Bronchial epithelial cell (primary cell): ENCODE results near the gene ACP4. TPM values are rescaled to one million over a fixed set of nuclear protein-coding genes. Genes with fewer than 3 reads are reported as not detected.
"Not testable (repeated sequence)": the region's sequence is repeated elsewhere in the genome, so short reads cannot be mapped to it uniquely, and the experiment has no call there.

Experiments used
- DNase-seq: peaks from one replicate; pipeline ENCODE4 v3.0.0-alpha.2; 2010; ENCODE audit warnings: low read depth
- FAIRE-seq: peaks from 2 replicates; lab custom pipeline; 2011; peaks lifted over from hg19 to GRCh38; lab: Jason Lieb, UNC
- H3K27me3 ChIP-seq: 2 replicates; pipeline ENCODE4 v1.5.1; 2011; ENCODE audit warnings: low read length; ENCODE audit not compliant: control insufficient read depth, insufficient read depth
- H3K36me3 ChIP-seq: 2 replicates; pipeline ENCODE4 v1.5.1; 2011; ENCODE audit warnings: low read length; ENCODE audit not compliant: control insufficient read depth, insufficient read depth
- H3K4me3 ChIP-seq: 2 replicates; pipeline ENCODE4 v1.5.1; 2011; ENCODE audit warnings: mild to moderate bottlenecking, low read depth, low read length, control low read depth
- CTCF ChIP-seq: IDR thresholded peaks from 2 replicates; pipeline ENCODE4 v1.5.1; 2011; ENCODE audit warnings: mild to moderate bottlenecking, moderate library complexity, low read length, control low read depth, inconsistent platforms; ENCODE audit not compliant: insufficient read depth, severe bottlenecking
- total RNA-seq: library from RNA; depleted of rRNA; stranded (reverse); fragments of >200 nt; gene quantifications from 2 replicates; pipeline ENCODE4 v1.2.1, GENCODE V29; 2014

ACP4 gene
- total RNA-seq, 1 donor from 2014 or later = not detected

GRCh38 chr19:50780753-50781435 lies 9.3 kb upstream of the ACP4 start:
- Histone ChIP-seq H3K4me3 (no peak overlapping the region), H3K27me3 (no peaks in the 10 kb centered on the region), H3K36me3 (no peaks in the 10 kb centered on the region)
- no peak for TF ChIP-seq CTCF
- DNase-seq (no peak), FAIRE-seq (no peak)

GRCh38 chr19:50783848-50784152 lies 6.4 kb upstream of the ACP4 start:
- not testable (repeated sequence) for H3K36me3 ChIP-seq, H3K27me3 ChIP-seq, H3K4me3 ChIP-seq, FAIRE-seq, DNase-seq

- DNase-seq (no peak), FAIRE-seq (no peak)
- Histone ChIP-seq H3K36me3 (no peaks in the 10 kb centered on the region), H3K4me3 (no peak overlapping the region), H3K27me3 (no peaks in the 10 kb centered on the region)
- no peak for TF ChIP-seq CTCF
Observed at GRCh38 chr19:50784710-50785109, 5.5 kb upstream of the ACP4 start.

GRCh38 chr19:50785329-50785728 lies 4.9 kb upstream of the ACP4 start:
- Histone ChIP-seq H3K36me3 (no peaks in the 10 kb centered on the region), H3K27me3 (no peaks in the 10 kb centered on the region), H3K4me3 (no peak overlapping the region)
- no peak for TF ChIP-seq CTCF
- FAIRE-seq (no peak), DNase-seq (no peak)

- no peak for TF ChIP-seq CTCF
- Histone ChIP-seq H3K27me3 (no peaks in the 10 kb centered on the region), H3K4me3 (no peak overlapping the region), H3K36me3 (no peaks in the 10 kb centered on the region)
- DNase-seq (no peak), FAIRE-seq (no peak)
Observed at GRCh38 chr19:50790922-50791467, 780 bp downstream of the ACP4 start.

GRCh38 chr19:50791594-50792271 lies 1.5 kb downstream of the ACP4 start:
- DNase-seq = no peak
- no peak overlapping the region for H3K4me3 ChIP-seq
- H3K27me3 ChIP-seq = no peaks in the 10 kb centered on the region
- no peaks in the 10 kb centered on the region for H3K36me3 ChIP-seq
- FAIRE-seq = no peak
- TF ChIP-seq CTCF = no peak
